ENCODE measurements around the gene SLC7A6. TPM values are rescaled to one million over a fixed set of nuclear protein-coding genes. Genes with fewer than 3 reads are reported as not detected.

SLC7A6 gene
- total RNA-seq, 1 experiment from 2014 or later: 28.5 TPM

DNA sequence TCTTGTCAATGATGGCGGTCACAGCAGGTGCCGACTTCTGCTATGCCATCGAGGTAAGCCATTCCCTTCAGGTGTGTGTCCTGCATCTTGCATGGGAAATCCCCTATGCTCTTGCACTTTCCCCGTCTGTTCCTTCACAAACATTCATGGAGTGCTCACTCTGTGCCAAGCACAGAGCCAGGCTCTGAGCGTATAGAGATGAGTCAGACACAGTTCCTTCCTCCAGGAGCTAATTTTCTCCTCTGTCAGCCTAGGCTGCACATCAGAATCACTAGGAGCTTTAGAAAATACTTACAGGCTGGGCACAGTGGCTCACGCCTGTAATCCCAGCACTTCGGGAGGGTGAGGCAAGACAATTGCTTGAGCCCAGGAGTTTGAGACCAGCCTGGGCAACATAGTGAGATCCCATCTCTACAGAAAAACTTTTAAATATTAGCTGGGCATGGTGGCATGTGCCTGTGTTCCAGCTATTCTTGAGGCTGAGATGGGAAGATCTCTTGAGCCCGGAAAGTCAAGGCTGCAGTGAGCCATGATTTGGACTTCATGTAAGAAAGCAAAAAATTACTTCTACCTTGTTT, 60.5 kb downstream of the SLC7A6 start:
- no peak overlapping the region for H3K4me2 ChIP-seq (ENCODE audit: low read length)
- TF ChIP-seq SRF (IDR thresholded peaks at IDR 0.05; ENCODE audit: low read depth) (no peak), SP1 (IDR thresholded peaks at IDR 0.05; ENCODE audit: low read depth) (no peak), FOSL1 (IDR thresholded peaks at IDR 0.05; ENCODE audit: low read depth) (no peak), TCF7L2 (IDR thresholded peaks at IDR 0.05; ENCODE audit: borderline replicate concordance, extremely low read depth, insufficient read depth, insufficient read length) (no peak), EZH2phosphoT487 (IDR thresholded peaks at IDR 0.05; ENCODE audit: borderline replicate concordance) (no peak), POLR2A (IDR thresholded peaks at IDR 0.05; ENCODE audit: borderline replicate concordance, extremely low read depth, insufficient read depth, insufficient read length) (no peak), CEBPB (IDR thresholded peaks at IDR 0.05; ENCODE audit: low read depth) (no peak), CBX3 (IDR thresholded peaks at IDR 0.05; ENCODE audit: low read depth) (no peak), ELF1 (IDR thresholded peaks at IDR 0.05; ENCODE audit: borderline replicate concordance, low read depth) (no peak), ZFX (IDR thresholded peaks at IDR 0.05) (no peak), POLR2AphosphoS5 (IDR thresholded peaks at IDR 0.05; ENCODE audit: low read depth, low read length) (no peak), EZH2 (IDR thresholded peaks at IDR 0.05) (no peak), ZNF274 (IDR thresholded peaks at IDR 0.05; ENCODE audit: low read depth, low read length) (no peak), SIN3A (IDR thresholded peaks at IDR 0.05; ENCODE audit: low read depth) (no peak), JUND (IDR thresholded peaks at IDR 0.05) (no peak), EGR1 (IDR thresholded peaks at IDR 0.05; ENCODE audit: low read depth) (no peak)
- TF ChIP-seq, protein P1, sequence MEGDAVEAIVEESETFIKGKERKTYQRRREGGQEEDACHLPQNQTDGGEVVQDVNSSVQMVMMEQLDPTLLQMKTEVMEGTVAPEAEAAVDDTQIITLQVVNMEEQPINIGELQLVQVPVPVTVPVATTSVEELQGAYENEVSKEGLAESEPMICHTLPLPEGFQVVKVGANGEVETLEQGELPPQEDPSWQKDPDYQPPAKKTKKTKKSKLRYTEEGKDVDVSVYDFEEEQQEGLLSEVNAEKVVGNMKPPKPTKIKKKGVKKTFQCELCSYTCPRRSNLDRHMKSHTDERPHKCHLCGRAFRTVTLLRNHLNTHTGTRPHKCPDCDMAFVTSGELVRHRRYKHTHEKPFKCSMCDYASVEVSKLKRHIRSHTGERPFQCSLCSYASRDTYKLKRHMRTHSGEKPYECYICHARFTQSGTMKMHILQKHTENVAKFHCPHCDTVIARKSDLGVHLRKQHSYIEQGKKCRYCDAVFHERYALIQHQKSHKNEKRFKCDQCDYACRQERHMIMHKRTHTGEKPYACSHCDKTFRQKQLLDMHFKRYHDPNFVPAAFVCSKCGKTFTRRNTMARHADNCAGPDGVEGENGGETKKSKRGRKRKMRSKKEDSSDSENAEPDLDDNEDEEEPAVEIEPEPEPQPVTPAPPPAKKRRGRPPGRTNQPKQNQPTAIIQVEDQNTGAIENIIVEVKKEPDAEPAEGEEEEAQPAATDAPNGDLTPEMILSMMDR (IDR thresholded peaks at IDR 0.05 in 2 of 3, conservative IDR thresholded peaks at IDR 0.05 in 1 of 3; ENCODE audit: borderline replicate concordance in 1 of 3, insufficient read depth in 1 of 3, low read depth in 2 of 3, low read length in 2 of 3): no peak
- TF ChIP-seq, protein P2, sequence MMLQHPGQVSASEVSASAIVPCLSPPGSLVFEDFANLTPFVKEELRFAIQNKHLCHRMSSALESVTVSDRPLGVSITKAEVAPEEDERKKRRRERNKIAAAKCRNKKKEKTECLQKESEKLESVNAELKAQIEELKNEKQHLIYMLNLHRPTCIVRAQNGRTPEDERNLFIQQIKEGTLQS (IDR thresholded peaks at IDR 0.05): no peak
- TF ChIP-seq, protein P3, sequence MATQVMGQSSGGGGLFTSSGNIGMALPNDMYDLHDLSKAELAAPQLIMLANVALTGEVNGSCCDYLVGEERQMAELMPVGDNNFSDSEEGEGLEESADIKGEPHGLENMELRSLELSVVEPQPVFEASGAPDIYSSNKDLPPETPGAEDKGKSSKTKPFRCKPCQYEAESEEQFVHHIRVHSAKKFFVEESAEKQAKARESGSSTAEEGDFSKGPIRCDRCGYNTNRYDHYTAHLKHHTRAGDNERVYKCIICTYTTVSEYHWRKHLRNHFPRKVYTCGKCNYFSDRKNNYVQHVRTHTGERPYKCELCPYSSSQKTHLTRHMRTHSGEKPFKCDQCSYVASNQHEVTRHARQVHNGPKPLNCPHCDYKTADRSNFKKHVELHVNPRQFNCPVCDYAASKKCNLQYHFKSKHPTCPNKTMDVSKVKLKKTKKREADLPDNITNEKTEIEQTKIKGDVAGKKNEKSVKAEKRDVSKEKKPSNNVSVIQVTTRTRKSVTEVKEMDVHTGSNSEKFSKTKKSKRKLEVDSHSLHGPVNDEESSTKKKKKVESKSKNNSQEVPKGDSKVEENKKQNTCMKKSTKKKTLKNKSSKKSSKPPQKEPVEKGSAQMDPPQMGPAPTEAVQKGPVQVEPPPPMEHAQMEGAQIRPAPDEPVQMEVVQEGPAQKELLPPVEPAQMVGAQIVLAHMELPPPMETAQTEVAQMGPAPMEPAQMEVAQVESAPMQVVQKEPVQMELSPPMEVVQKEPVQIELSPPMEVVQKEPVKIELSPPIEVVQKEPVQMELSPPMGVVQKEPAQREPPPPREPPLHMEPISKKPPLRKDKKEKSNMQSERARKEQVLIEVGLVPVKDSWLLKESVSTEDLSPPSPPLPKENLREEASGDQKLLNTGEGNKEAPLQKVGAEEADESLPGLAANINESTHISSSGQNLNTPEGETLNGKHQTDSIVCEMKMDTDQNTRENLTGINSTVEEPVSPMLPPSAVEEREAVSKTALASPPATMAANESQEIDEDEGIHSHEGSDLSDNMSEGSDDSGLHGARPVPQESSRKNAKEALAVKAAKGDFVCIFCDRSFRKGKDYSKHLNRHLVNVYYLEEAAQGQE (IDR thresholded peaks at IDR 0.05; ENCODE audit: low read depth): no peak
- ChIA-PET CTCF (interaction anchor here (1.6 kb wide), 1 partner anchor 63 kb away, joined by 6 read pairs; no protein-coding TSS in a partner anchor), RAD21 (ENCODE audit: low non-redundant PET in 1 of 2, low total read pairs in 2 of 2, uncharacterized antibody in 2 of 2, unreplicated experiment in 2 of 2) (no interaction called here), POLR2A (no interaction called here)
- H2AFZ ChIP-seq (ENCODE audit: low read depth, low read length, poor library complexity, severe bottlenecking): no peak overlapping the region
- peaks cover 4 to 15% of the 10 kb centered on the region in 2 experiments; a peak in 3 of 4 replicates for H3K36me3 ChIP-seq (ENCODE audit: control insufficient read depth in 1 of 2, insufficient read depth in 2 of 2, low read length in 2 of 2)
- H3K27ac ChIP-seq (ENCODE audit: low read depth, low read length): no peak overlapping the region
- peaks cover 6 to 7% of the 10 kb centered on the region in 2 experiments; a peak in 3 of 4 replicates for H3K4me1 ChIP-seq (ENCODE audit: control insufficient read depth in 1 of 2, insufficient read depth in 2 of 2, low read length in 2 of 2)
- H3K9me2 ChIP-seq (ENCODE audit: insufficient read depth): no peaks in the 10 kb centered on the region
- no peak overlapping the region for H3K9ac ChIP-seq (ENCODE audit: low read length)
- no TSS peak for BruUV-seq (replicated peaks)
- 0 out of 2 replicates have a peak, but pooled peaks cover under 1% of the 10 kb centered on the region for H3K79me2 ChIP-seq (ENCODE audit: insufficient read depth, low read length)
- no peak for ATAC-seq
- no peak overlapping the region for H3K4me3 ChIP-seq (replicated peaks in 1 of 2; ENCODE audit: low read depth in 1 of 2, low read length in 2 of 2)
- DNase-seq (ENCODE audit: low read depth, low spot score): no peak
- no peaks in the 10 kb centered on the region for H3K27me3 ChIP-seq (ENCODE audit: insufficient read depth, low read length)
- intact Hi-C loops (cut with micrococcal nuclease): no loop called here
- H3K9me3 ChIP-seq (ENCODE audit: control insufficient read depth in 1 of 2, insufficient read depth in 1 of 2, low read depth in 1 of 2, low read length in 2 of 2): no peaks in the 10 kb centered on the region
- H4K20me1 ChIP-seq (ENCODE audit: insufficient read depth): no peaks in the 10 kb centered on the region

Measured in HCT116 (cell line).